Embryonic facial prominence (tissue), 1 donor: ENCODE data around the gene AFAP1.

Source experiments
- DNase-seq: peaks from one replicate; pipeline ENCODE4 v3.0.0-alpha.2; 2016; ENCODE audit errors: extremely low spot score

Gene AFAP1

DNA sequence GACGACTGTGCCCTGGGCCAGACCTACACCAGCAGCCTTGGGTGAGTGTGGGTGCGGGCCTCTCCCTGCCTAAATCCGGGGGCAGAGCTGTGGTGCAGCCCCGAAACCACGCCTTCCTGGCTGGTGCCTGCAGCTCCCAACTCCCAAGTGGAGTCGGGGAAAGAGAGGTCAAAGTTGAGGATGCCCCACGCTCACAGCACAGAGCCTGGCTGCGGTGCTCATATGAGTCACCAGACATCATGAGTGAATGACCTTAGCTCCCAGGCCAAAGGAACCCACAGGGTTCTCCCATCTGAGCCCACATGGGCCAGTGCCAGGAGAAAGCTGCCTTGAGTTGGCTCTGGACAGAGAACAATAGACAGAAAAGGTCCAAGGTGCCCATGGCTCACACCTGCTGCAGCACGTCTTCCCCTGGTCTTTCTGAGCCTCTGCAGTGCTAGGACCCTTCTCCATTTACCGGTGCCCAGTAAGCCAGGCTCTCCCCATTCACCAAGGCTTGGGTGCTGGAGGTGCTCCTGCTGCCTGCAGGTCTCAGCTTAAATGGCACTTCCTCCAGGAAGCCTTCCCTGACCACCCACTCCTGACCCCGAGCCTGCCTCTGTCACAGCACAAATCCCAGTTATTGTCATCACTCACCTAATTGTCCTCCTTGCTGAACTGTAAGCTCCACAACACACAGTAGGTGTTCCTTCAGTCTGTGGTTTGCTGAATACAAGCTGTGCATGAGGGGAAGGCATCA, 224.2 kb downstream of the AFAP1 start:
- DNase-seq: no peak

DNA sequence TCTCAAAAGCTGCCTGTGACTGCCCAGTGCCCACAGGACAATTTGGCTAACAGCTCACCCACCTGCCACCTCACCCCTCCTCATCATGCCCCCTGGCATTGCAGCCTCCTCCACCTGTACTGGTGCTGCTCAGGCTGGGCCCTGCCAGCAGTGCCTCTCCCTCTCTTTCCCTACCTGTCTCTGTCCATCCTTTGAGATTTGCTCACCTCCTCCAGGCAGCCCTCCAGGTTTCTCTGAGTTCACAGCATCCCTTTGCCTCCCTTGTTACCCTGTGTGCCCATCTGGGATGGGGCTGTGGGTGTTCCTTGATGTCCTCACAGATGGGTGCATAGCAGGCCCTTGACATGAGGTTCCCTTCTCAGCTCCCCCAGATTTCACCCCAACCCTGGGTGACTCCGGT, 224.9 kb downstream of the AFAP1 start:
- no peak for DNase-seq

DNA sequence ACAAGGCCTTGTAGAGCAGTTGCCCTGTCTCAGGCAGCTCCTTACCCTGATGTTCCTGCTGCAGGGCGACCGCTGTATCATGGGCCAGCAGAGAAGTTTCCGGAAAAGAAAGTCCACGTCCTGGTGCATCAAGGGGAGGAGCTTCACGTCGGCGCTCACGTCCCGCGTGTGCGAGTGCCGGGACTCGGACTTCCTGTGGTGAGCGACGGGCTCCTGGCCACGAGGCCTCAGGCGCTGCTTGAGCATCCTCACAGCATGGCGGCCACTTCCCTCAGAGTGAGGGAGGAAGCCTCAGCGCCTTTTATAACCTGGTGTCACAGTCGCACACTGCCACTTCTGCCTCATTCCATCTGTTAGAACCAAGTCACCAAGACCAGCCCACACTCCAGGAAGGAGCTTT, 225.5 kb downstream of the AFAP1 start:
- no peak for DNase-seq

DNA sequence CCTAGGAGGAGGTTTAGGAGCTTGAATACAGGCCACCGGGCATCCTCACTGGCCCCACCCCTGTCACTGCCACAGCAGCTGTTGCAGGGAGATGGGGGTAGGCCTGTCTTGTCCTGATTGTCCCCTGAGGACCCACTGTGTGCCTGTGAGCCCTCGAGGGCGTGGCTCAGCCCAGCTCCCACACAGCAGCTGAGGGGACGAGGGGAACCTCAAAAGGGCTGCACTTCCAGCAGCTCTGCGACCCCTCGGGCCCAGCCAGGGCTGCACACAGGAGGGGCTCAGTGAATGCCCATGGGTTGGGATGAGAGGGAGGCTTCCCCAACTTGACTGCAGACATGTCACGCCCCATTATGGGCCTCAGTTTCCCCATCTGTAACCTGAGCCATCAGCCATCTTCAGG, 225.9 kb downstream of the AFAP1 start:
- DNase-seq: no peak

DNA sequence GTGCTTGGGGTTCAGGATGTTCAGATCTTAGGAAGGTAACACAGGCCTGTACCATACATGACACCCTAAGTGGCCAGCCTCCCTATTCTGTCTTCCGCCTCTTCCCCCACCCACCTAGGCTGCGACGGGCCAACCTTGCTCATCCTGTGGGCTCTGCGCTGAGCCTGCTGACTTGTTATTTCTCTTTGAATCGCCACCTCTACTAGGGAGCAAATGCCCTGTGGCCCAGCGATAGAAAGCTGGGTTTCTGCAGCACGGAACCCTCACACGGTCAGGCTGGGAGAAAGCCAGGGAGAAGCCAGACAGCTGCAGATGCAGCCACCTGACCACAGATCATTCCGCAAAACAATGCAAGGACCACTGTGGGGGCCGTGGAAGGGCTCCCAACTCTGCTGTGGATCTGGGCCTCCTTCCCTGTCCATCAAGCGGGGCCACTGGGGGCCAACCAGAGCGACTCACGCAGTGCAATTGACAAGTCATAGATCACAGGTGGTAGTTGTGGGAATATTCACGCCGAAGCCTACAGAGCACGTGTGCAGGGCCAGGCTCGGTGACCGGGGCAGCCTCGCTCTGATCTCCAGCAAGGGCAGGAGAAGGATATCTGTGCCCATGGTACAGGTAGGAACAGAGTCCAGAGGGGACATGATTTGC, 227.5 kb downstream of the AFAP1 start:
- DNase-seq: no peak

DNA sequence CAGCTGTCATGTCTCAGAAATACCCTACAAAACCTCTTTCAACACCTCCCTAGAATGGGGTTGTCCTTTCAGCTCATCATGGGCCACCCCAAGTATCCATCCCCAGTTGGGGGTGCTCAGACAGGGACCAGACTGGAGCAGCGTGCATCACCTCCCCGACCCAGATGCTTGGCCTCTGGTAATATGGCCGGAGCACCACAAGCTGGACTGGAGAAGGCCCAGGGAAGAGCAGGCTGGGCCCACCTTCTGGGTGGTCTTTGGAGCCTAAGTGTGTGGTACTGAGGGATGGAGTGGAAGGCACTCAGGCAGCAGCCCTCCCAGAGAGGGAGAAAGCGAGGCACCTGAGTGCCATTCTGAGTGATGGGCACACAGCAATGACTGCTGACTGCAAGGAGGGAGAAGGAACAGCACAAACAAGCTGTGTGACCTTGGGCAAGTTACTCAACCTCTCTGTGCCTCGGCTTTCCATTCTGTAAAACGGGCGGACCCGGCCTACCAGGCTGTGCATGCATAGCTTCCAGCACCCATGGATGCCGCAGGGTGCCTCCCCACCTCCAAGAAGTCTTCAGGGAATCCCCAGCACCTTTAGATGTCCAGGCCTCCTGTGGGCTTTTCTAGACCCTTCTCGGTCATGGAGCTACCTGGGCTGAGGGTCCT, 228.2 kb downstream of the AFAP1 start:
- no peak for DNase-seq

DNA sequence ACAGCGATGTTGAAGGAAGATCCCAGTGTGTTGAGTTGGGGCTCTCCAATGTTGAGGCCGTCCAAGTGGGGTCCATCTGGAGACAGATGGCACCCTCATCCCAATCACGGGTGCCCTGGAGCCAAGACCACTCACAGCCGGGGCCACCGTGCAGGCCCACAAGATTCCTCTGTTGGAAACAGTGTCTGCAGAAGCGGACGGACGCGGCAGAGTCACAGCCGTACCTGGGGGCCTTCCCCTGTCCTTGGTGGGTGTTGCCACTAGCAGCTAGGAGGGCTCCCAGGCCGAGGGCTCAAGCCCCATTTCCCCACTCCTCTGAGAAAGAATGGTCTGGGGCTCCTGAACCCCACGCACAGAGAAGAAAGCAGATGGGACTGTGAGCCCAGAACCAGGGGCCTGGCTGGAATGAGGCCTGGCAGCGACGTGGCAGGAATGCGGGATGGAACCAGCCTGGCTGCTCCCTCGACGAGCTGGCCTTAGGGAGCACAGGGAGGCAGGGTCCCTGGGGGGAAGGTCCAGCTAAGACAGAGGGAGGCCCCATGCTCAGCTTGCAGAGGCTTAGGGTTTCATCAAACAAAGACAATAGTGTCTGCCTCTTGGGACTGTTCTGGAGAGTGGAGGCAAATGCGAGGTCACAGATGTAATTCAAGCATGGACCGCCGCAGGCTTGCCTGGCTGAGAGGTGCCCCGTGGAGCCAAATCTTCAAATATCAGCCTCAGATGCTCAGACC, 228.9 kb downstream of the AFAP1 start:
- no peak for DNase-seq

DNA sequence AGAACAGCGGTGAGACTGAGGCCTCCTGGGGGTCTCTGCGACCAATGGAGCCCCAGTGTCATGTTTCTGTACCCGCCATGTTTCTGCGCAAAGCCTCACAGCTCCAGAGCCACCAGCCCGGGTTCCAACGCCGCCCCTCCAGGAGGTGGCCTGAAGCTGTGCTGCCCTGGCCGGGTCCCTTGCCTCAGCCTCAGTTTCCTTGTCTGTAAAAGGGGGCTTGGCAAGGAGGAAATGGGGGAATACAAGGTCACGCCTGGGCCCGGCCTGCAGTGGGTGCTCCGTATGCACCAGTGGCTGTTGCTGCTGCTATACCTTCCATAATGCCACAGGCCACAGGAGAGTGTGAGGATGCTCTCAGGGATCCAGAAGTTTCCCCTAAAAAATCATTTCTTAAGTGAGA, 229.5 kb downstream of the AFAP1 start:
- DNase-seq: no peak

DNA sequence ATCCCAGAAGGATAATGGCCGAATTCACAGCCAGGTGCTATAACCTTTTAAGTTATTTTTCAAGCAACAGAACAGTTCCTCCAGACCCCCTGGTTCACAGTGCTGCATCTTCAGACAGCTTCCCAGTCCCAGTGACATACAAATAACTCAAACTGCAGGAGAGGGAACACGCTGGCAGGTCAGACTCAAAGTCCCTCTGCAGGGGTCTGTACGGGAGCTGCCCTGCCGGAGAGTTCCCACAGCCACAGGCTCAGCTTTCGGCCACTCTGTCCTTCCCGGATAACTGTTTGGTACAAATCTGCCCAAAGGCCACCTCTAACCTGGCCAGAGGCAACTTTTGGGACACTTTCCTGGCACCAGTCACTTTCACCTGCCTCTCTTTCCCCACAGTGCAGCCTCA, 230.2 kb downstream of the AFAP1 start:
- DNase-seq: no peak

DNA sequence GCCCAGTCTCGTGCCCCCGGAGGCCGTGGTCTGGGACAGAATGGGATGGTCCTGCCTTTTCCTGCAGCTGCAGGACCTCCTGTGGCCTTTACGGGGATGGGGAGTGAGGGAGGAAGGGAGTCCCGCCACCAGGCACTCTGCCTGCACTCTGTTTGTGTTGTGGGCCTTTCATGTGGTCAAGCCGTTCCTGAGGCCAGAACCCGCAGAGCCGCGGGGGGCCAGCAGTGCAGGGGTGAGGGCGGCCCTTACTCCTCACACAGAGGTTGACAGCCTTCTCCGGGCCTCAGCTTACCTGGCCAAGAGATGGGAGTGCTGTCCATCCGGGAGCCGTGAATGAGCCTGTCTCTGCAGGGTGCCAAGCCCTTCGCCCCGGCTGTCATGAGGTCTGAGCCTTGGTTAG, 230.7 kb downstream of the AFAP1 start:
- DNase-seq: no peak
